Adrenal gland (tissue), 5 donors: ENCODE data around the gene LRIG1.

ENCODE experiments used
- POLR2A ChIP-seq, 2 donors: fragments of 450-650 bp; IDR thresholded peaks; one replicate each; pipeline ENCODE4 v1.6.1; 2017; ENCODE audit warnings: antibody characterized with exemption in 2 of 2, mild to moderate bottlenecking in 2 of 2, moderate library complexity in 1 of 2
- TF ChIP-seq, protein P1 (sequence below), 6 experiments: fragments of 450-650 bp in 4 of 6; fragments of 200-600 bp in 2 of 6; sonication (generic) in 1 of 6; IDR thresholded peaks; 1 replicate in 5 of 6; 2 replicates in 1 of 6; pipeline versions ENCODE4 v1.5.1 to v1.8.0; 2016 to 2021; ENCODE audit warnings: antibody characterized with exemption in 6 of 6, mild to moderate bottlenecking in 2 of 6, moderate library complexity in 1 of 6
- donor health status: DM: no; HTN: no; CAD: no.

DNA sequence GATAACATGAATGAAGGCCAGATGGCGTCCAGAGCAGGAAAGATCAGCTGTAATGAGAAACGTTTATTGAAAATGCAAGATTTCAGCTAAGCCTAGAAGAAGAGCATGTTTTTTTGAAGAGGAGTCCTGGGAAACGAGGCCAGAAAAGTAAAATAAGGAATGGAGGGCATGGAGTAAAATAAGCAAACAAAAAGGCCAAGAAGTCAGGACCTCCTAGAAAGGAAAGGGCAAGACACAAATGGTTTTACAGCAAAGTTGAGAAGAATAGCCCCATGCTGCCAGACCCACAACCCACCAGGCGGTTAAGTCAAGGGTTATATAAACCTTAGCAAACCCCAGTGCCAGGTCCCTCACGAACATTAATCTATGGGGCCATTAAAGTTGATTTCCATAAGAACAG, 30.5 kb downstream of the LRIG1 start:
- TF ChIP-seq, protein P1, sequence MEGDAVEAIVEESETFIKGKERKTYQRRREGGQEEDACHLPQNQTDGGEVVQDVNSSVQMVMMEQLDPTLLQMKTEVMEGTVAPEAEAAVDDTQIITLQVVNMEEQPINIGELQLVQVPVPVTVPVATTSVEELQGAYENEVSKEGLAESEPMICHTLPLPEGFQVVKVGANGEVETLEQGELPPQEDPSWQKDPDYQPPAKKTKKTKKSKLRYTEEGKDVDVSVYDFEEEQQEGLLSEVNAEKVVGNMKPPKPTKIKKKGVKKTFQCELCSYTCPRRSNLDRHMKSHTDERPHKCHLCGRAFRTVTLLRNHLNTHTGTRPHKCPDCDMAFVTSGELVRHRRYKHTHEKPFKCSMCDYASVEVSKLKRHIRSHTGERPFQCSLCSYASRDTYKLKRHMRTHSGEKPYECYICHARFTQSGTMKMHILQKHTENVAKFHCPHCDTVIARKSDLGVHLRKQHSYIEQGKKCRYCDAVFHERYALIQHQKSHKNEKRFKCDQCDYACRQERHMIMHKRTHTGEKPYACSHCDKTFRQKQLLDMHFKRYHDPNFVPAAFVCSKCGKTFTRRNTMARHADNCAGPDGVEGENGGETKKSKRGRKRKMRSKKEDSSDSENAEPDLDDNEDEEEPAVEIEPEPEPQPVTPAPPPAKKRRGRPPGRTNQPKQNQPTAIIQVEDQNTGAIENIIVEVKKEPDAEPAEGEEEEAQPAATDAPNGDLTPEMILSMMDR (IDR thresholded peaks at IDR 0.05) = no peak
- no peak for TF ChIP-seq POLR2A (IDR thresholded peaks at IDR 0.05)
